HG03025 (cell line): Measurements from ENCODE around the gene TOR3A.
"Not testable (repeated sequence)": the region's sequence is repeated elsewhere in the genome, so short reads cannot be mapped to it uniquely, and the experiment has no call there.

Experiments
- ATAC-seq: cut with Tn5 transposase; IDR thresholded peaks from one replicate; pipeline ENCODE4 v1.9.1; 2021; ENCODE audit warnings: mild to moderate bottlenecking, moderate library complexity; ENCODE audit not compliant: unreplicated experiment, low FRiP score

Gene TOR3A, protein sequence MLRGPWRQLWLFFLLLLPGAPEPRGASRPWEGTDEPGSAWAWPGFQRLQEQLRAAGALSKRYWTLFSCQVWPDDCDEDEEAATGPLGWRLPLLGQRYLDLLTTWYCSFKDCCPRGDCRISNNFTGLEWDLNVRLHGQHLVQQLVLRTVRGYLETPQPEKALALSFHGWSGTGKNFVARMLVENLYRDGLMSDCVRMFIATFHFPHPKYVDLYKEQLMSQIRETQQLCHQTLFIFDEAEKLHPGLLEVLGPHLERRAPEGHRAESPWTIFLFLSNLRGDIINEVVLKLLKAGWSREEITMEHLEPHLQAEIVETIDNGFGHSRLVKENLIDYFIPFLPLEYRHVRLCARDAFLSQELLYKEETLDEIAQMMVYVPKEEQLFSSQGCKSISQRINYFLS

DNA sequence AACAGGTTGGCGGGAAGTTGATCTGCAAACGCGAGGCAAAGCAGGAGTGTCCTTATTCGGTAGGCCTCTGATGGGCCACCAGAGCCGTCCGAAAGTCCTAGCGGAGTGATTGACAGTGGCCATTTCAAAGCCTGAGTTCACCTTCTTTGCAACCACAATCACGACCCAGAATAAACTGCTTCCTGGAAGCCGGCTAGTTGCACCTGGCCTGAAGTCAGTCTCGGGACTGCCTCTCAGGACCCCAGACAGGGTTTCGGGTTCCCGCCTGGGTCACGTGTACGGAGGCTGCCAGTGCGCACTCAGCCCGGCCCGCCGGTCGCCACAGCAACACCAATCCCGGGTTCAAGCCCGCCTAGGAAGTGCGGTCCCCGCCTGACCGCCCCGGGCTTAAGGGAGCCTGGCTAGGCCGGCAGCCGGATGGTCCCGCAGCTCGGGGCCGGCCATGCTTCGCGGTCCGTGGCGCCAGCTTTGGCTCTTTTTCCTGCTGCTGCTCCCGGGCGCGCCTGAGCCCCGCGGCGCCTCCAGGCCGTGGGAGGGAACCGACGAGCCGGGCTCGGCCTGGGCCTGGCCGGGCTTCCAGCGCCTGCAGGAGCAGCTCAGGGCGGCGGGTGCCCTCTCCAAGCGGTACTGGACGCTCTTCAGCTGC, at the start of gene TOR3A:
Gene TOR3A (plus strand): TSS at position 384 of the 646 bp plus-strand sequence. CDS start 59 bp downstream, at position 443.
- peak; percentile 91 for ATAC-seq

- peak; percentile 72 for ATAC-seq
Observed at GRCh38 chr1:179034720-179035119, 47.1 kb upstream of the TOR3A start.

GRCh38 chr1:179036844-179037465, 44.9 kb upstream of the TOR3A start:
- peak; percentile 52 for ATAC-seq

GRCh38 chr1:179038528-179039281, 43.2 kb upstream of the TOR3A start:
- ATAC-seq, result no peak

- ATAC-seq, result not testable (repeated sequence)
Observed at GRCh38 chr1:179039502-179040174, 42.2 kb upstream of the TOR3A start.

GRCh38 chr1:179040175-179040551, 41.7 kb upstream of the TOR3A start:
- not testable (repeated sequence) for ATAC-seq

DNA sequence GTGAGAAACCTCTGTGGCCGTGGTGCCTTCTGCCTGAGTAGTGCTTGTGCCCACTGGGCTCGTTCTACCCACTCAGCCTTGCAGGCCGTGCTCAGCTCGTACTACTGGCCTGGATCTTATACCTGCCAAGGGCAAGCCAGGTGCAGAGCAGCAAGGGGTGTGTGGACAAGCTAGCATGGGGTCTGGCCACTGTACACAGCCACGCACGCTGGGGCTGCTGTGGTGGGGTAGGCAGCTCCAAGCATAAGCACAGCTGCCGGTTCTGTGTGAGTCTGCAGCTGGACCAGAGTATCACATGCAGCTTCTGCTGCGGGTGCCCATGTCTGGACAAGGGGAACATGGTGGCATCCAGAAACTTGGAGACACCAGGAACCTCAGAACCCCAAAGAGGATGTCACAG, 39.8 kb upstream of the TOR3A start:
- ATAC-seq, result no peak

GRCh38 chr1:179042700-179043099, 39.2 kb upstream of the TOR3A start:
- ATAC-seq, result no peak

GRCh38 chr1:179043266-179043665, 38.6 kb upstream of the TOR3A start:
- ATAC-seq, result no peak

- ATAC-seq, result no peak
Observed at GRCh38 chr1:179043907-179044306, 38.0 kb upstream of the TOR3A start.

- ATAC-seq, result no peak
Observed at GRCh38 chr1:179046808-179047635, 34.8 kb upstream of the TOR3A start.

- no peak for ATAC-seq
Observed at GRCh38 chr1:179047636-179047997, 34.3 kb upstream of the TOR3A start.

GRCh38 chr1:179048339-179049124, 33.3 kb upstream of the TOR3A start:
- no peak for ATAC-seq

DNA sequence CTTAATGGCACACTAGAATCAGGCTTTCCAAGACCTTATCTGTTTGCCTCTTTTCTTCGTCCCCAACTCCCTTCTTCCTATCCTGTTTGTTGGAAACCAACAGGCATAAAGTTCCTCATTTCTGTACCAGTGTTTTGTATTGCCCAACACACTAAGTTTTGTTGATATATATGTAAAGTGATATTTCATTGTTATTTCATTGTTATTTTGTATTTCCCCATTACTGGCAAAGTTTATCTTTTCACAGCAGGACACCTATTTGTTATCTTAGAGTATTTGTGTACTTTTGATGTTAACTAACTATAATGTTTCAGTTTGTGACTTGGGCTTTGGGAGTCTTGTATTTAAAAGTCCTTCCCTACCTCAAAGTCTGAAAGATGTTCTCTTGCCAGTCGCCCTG, 29.1 kb upstream of the TOR3A start:
- ATAC-seq, result no peak

DNA sequence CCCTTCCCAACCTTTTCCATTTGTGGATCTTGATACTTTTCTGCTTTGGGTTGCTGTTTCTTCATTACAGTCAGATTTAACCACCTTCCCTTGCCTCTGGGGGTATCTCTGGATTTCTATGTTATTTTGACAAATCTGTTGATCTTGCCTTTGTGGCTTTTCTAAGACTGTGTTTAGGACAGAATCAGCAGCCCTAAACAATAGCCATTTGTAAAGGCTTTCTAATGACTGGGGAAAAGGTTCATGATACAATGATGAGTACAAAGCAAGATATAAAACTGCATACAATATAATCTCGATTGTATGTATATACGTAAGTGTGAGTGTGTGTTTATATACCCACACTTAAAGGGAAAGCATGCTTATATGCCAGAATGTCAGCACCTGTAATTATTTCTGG, 28.4 kb upstream of the TOR3A start:
- ATAC-seq, result no peak

- ATAC-seq, result no peak
Observed at GRCh38 chr1:179055937-179056336, 25.9 kb upstream of the TOR3A start.

GRCh38 chr1:179058487-179059483, 23.1 kb upstream of the TOR3A start:
- ATAC-seq, result no peak
